ENCODE data around the gene RRAS2. TPM values are rescaled to one million over a fixed set of nuclear protein-coding genes. Genes with fewer than 3 reads are reported as not detected.

RRAS2 gene
- total RNA-seq, 4 donors from 2014 or later: 40.7 to 75.4 (median 58.0) TPM

DNA sequence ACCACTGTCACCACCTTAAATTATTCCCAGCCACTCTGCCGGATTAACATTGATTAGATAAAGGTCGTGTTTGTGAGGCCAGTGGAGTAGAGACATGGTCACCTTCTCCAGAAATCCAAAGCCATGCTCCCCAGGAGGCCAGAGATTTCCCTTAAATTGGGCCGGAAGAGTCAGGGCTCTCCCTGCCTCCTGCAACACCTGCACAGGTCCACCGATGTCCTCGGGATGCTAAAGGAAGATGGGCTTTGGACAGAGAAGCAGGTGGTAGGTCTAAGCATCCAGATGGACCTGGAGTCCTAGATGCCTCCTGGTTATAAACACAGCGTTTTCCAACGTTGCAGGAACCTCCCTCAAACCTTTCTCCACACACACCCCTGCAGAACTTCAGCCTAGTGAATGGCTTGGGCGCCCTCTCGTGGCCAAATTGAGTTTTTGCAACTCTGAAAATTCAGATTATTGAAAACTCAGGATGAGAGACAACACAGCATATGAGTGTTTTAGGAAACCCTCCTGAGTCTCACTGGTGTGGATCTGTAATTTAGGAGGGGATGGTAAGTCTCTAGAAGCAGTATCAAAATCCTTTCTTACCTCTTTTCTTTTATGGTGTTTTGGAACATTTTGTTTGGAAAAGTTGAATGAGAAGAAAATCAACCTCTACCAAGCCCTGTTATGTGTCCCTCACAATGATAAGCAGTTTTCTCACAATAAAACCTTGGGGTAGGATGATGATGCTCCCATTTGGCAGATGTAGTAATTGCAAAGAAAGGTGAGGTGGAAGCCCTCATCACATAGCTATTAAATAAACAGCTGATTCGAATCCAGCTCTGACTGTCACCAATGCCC, 109.6 kb downstream of the RRAS2 start:
- Histone ChIP-seq H3K9me3 (no peaks in the 10 kb centered on the region), H3K4me3 (no peak overlapping the region), H3K27ac (replicated peaks in 1 of 4) (no peak overlapping the region), H3K36me3 (no peaks in the 10 kb centered on the region), H3K4me1 (peaks cover 0 to 7% (median 0%) of the 10 kb centered on the region in 4 donors), H3K27me3 (peaks cover 0 to 10% (median 0%) of the 10 kb centered on the region in 4 donors)
- intact Hi-C loops (cut with DNase I): loop anchor here (1.0 to 5.0 kb wide), 3 partner anchors 97 to 477 kb away; no protein-coding TSS in a partner anchor
- DNase-seq (ENCODE audit: extremely low spot score): no peak
- TF ChIP-seq, protein P1, sequence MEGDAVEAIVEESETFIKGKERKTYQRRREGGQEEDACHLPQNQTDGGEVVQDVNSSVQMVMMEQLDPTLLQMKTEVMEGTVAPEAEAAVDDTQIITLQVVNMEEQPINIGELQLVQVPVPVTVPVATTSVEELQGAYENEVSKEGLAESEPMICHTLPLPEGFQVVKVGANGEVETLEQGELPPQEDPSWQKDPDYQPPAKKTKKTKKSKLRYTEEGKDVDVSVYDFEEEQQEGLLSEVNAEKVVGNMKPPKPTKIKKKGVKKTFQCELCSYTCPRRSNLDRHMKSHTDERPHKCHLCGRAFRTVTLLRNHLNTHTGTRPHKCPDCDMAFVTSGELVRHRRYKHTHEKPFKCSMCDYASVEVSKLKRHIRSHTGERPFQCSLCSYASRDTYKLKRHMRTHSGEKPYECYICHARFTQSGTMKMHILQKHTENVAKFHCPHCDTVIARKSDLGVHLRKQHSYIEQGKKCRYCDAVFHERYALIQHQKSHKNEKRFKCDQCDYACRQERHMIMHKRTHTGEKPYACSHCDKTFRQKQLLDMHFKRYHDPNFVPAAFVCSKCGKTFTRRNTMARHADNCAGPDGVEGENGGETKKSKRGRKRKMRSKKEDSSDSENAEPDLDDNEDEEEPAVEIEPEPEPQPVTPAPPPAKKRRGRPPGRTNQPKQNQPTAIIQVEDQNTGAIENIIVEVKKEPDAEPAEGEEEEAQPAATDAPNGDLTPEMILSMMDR (IDR thresholded peaks at IDR 0.05): peak; percentile 78 to 87 (median 85)
- TF ChIP-seq POLR2AphosphoS5 (IDR thresholded peaks at IDR 0.05): no peak
- 62% methylated on average over 6 of the region's 10 CpGs for WGBS

DNA sequence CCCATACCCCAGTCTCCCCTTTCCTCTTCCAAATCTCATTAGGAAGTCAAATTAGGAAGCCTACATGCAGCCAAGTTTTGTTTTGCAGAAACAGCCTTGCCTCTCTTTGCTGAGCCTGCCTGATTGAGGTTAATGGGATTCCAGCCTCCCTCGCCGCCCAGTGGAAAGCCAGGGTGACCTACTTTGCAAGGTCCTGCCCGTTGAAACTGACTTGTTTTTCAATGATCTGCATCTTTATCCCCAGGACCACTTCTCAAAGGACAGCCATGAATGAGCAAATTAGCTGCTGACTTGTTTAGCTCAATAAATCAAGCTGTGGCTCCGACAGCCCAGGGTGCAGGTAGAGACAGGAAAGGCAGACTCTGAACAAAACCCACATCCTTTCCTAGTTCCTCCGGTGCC, 110.4 kb downstream of the RRAS2 start:
- 58% methylated on average over 5 of the region's 5 CpGs for WGBS
- intact Hi-C loops (cut with DNase I): loop anchor here (5.0 kb wide), 2 partner anchors 96 to 476 kb away; no protein-coding TSS in a partner anchor
- Histone ChIP-seq H3K4me3 (no peak overlapping the region), H3K4me1 (peaks cover 0 to 7% (median 0%) of the 10 kb centered on the region in 4 donors), H3K27ac (replicated peaks in 1 of 4) (no peak overlapping the region), H3K27me3 (peaks cover 0 to 10% (median 0%) of the 10 kb centered on the region in 4 donors), H3K9me3 (no peaks in the 10 kb centered on the region), H3K36me3 (no peaks in the 10 kb centered on the region)
- no peak for TF ChIP-seq POLR2A (IDR thresholded peaks at IDR 0.05; ENCODE audit: low read depth)
- TF ChIP-seq EP300 (IDR thresholded peaks at IDR 0.05): no peak
- TF ChIP-seq, protein P1 (IDR thresholded peaks at IDR 0.05): no peak
- TF ChIP-seq POLR2AphosphoS5 (IDR thresholded peaks at IDR 0.05): no peak
- no peak for DNase-seq (ENCODE audit: extremely low spot score)

DNA sequence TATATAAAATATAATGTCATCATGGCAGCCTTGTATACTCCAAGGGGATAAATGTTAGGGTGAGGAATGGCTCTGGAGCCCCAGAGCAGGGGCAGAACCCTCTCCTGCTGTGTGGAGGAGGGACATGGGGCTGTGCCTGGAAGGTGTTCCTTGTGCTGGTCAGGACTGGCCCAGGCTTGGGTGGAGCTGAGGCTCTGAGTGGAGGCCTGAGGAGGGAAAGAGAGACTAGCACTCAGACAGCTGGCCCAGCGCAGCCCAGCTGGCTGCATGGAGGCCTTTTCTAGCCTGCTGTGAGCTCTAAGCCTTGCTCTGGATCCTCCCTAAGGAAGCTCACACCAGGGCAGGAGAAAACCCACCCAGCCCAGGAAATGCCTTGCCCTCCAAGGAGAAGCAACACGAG, 113.5 kb downstream of the RRAS2 start:
- intact Hi-C loops (cut with DNase I): loop anchor here (5.0 kb wide), 2 partner anchors 93 to 473 kb away; no protein-coding TSS in a partner anchor
- no peaks in the 10 kb centered on the region for H3K36me3 ChIP-seq
- 100% methylated on average over 2 of the region's 2 CpGs for WGBS
- TF ChIP-seq POLR2AphosphoS5 (IDR thresholded peaks at IDR 0.05) (no peak), POLR2A (IDR thresholded peaks at IDR 0.05; ENCODE audit: low read depth) (no peak)
- no peak for DNase-seq (ENCODE audit: extremely low spot score)
- H3K4me1 ChIP-seq: peaks cover 0 to 7% (median 2%) of the 10 kb centered on the region in 4 donors
- H3K27ac ChIP-seq (replicated peaks in 1 of 4): no peak overlapping the region
- no peak overlapping the region for H3K4me3 ChIP-seq
- no peaks in the 10 kb centered on the region for H3K27me3 ChIP-seq
- H3K9me3 ChIP-seq: no peaks in the 10 kb centered on the region

DNA sequence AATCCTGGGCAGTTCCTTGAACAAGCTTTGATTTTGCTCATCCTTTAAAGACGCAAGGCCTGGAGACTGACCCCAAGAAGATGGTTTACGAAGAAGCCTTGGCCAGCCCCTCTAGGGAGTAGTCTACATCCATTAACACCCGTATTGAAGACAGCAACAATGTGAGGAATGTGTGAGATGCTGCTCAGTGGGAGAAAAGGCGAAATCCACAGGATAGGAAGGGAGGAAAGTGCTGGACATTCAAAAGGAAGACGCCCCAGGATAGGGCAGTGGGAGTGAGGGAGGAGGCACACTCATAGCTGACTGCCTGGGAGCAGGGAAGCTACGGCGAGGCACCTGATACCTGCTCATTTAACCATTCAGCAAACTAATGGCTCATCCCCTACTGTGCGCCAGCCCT, 114.1 kb downstream of the RRAS2 start:
- WGBS: 87% methylated on average over 8 of the region's 8 CpGs
- Histone ChIP-seq H3K27ac (replicated peaks in 1 of 4) (no peak overlapping the region), H3K27me3 (no peaks in the 10 kb centered on the region), H3K4me1 (peaks cover 0 to 7% (median 2%) of the 10 kb centered on the region in 4 donors), H3K9me3 (no peaks in the 10 kb centered on the region), H3K4me3 (no peak overlapping the region), H3K36me3 (no peaks in the 10 kb centered on the region)
- intact Hi-C loops (cut with DNase I): loop anchor here (5.0 kb wide), 2 partner anchors 93 to 473 kb away; no protein-coding TSS in a partner anchor
- TF ChIP-seq POLR2A (IDR thresholded peaks at IDR 0.05; ENCODE audit: low read depth) (no peak), EP300 (IDR thresholded peaks at IDR 0.05) (no peak), POLR2AphosphoS5 (IDR thresholded peaks at IDR 0.05) (no peak)
- TF ChIP-seq, protein P1 (IDR thresholded peaks at IDR 0.05): no peak
- DNase-seq (ENCODE audit: extremely low spot score): no peak

DNA sequence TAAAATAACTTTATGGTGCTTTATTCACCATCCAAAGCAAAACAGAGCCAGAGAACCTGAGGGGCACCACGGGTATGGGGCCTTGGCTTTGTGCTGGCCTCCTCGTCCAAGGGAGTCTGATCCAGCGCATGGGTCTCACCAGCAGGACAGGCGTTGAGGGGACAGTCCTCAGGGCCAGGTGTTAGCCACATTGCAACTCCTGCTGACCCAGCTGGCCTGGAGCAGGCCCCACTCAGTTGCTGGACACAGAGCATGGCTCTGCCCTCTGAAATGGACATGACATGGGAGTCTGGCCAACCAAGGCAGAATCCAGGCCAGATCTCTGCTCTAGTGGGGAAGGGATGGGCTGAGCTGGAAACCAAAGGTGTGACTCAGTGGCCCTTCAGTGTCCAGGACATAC, 116.2 kb downstream of the RRAS2 start:
- 89% methylated on average over 4 of the region's 4 CpGs for WGBS
- Histone ChIP-seq H3K36me3 (no peaks in the 10 kb centered on the region), H3K9me3 (no peaks in the 10 kb centered on the region), H3K27me3 (no peaks in the 10 kb centered on the region), H3K27ac (replicated peaks in 1 of 4) (no peak overlapping the region), H3K4me1 (peaks cover 0 to 3% (median 0%) of the 10 kb centered on the region in 4 donors), H3K4me3 (no peak overlapping the region)
- TF ChIP-seq, protein P1 (IDR thresholded peaks at IDR 0.05): no peak
- TF ChIP-seq EP300 (IDR thresholded peaks at IDR 0.05) (no peak), POLR2AphosphoS5 (IDR thresholded peaks at IDR 0.05) (no peak), POLR2A (IDR thresholded peaks at IDR 0.05; ENCODE audit: low read depth) (no peak)
- intact Hi-C loops (cut with DNase I): no loop called here
- DNase-seq (ENCODE audit: extremely low spot score): no peak

Measured in esophagus muscularis mucosa (tissue), 4 donors.